Measurements from ENCODE around the gene DOK3. TPM values are rescaled to one million over a fixed set of nuclear protein-coding genes. Genes with fewer than 3 reads are reported as not detected.

The DOK3 gene
- total and polyA plus RNA-seq, 2 experiments from 2014 or later, result 2.2 to 11.1 TPM

- peaks cover 3% of the 10 kb centered on the region; the same call in 2 of the 3 replicates for H3K4me1 Mint-ChIP-seq
- peaks cover 3% of the 10 kb centered on the region for H3K27me3 Mint-ChIP-seq (ENCODE audit: insufficient read depth, low read depth, poor library complexity)
- Histone ChIP-seq H3K27me3 (ENCODE audit: insufficient read depth) (no peaks in the 10 kb centered on the region), H3F3A (replicated peaks; ENCODE audit: low read depth) (0 out of 2 replicates have a peak, but pooled peaks cover 2% of the 10 kb centered on the region), H3K4me3 (no peak overlapping the region), H3K79me2 (replicated peaks; ENCODE audit: insufficient read depth) (peaks cover 3% of the 10 kb centered on the region), H3K4me1 (ENCODE audit: insufficient read depth) (no peaks in the 10 kb centered on the region), H3K4me2 (no peak overlapping the region), H3K9me2 (ENCODE audit: insufficient read depth) (no peaks in the 10 kb centered on the region), H3K36me3 (ENCODE audit: insufficient read depth) (peaks cover 14% of the 10 kb centered on the region), H3K27ac (ENCODE audit: low read depth) (no peak overlapping the region), H2AFZ (no peak overlapping the region), H4K20me1 (replicated peaks; ENCODE audit: insufficient read depth) (peaks cover 29% of the 10 kb centered on the region)
- TF ChIP-seq ZNF331 (CRISPR knock-in tag; IDR thresholded peaks at IDR 0.05; ENCODE audit: low read depth), result no peak
- no peak for TF ChIP-seq JUNB (IDR thresholded peaks at IDR 0.05; ENCODE audit: unreplicated experiment)
- TF ChIP-seq NANOG (IDR thresholded peaks at IDR 0.05; ENCODE audit: borderline replicate concordance), result no peak
- no peak for TF ChIP-seq STAT1 (IDR thresholded peaks at IDR 0.05; ENCODE audit: unreplicated experiment)
- TF ChIP-seq REST (IDR thresholded peaks at IDR 0.05; ENCODE audit: unreplicated experiment), result no peak
- no peak for TF ChIP-seq POLR2AphosphoS5 (IDR thresholded peaks at IDR 0.05; ENCODE audit: low read depth)
- TF ChIP-seq CREB1 (CRISPR knock-in tag; IDR thresholded peaks at IDR 0.05; ENCODE audit: low read depth), result no peak
- TF ChIP-seq ZNF462 (CRISPR knock-in tag; IDR thresholded peaks at IDR 0.05), result no peak
- no peak for TF ChIP-seq EZH2 (IDR thresholded peaks at IDR 0.05; ENCODE audit: low read depth, unreplicated experiment)
- TF ChIP-seq EZH2phosphoT487 (IDR thresholded peaks at IDR 0.05; ENCODE audit: unreplicated experiment), result no peak
- TF ChIP-seq ETS1 (IDR thresholded peaks at IDR 0.05), result no peak
- no peak for TF ChIP-seq CTCF (conservative IDR thresholded peaks at IDR 0.05; ENCODE audit: low read depth in 2 of 2)
- no peak for TF ChIP-seq ZNF114 (CRISPR knock-in tag; IDR thresholded peaks at IDR 0.05)
- H3K9me3 Mint-ChIP-seq, result no peaks in the 10 kb centered on the region
- ATAC-seq (no peak), DNase-seq (ENCODE audit: low spot score) (no peak)
- H3K27ac Mint-ChIP-seq, result no peak overlapping the region
- no peak overlapping the region for H3K4me3 Mint-ChIP-seq
- H3K36me3 Mint-ChIP-seq (ENCODE audit: low read depth), result peaks cover 49% of the 10 kb centered on the region
These were observed 25.5 kb upstream of the DOK3 start for GRCh38 chr5:177535125-177535524.
